Stimulated activated naive B cell treated with anti-CD40 and anti-IgM and Interleukin-4, amounts not matched to agents 10 μg/mL and 1 μg/mL and 100 μg/mL, for 72 hours (primary cell): ENCODE data around the gene MPPED2.

Experiments
- ATAC-seq, 2 donors: fragments of 150-1000 bp; cut with Tn5 transposase; replicated peaks; 2 replicates each; pipeline ENCODE4 v1.10.0; 2021; ENCODE audit warnings: moderate library complexity in 1 of 2
- DNase-seq: peaks from one replicate; pipeline ENCODE4 v3.0.0; 2021
- H3K27ac Mint-ChIP-seq: one replicate; pipeline ENCODE4 v1.8.0; 2022; ENCODE audit warnings: mild to moderate bottlenecking, mixed read lengths
- H3K27me3 Mint-ChIP-seq, 2 donors: one replicate each; pipeline ENCODE4 v1.8.0; 2022; ENCODE audit warnings: mixed read lengths in 2 of 2
- H3K36me3 Mint-ChIP-seq, 2 donors: one replicate each; pipeline ENCODE4 v1.8.0; 2022; ENCODE audit warnings: mixed read lengths in 2 of 2, mild to moderate bottlenecking in 1 of 2
- H3K4me1 Mint-ChIP-seq, 2 donors: one replicate each; pipeline ENCODE4 v1.8.0; 2022; ENCODE audit warnings: mixed read lengths in 2 of 2, mild to moderate bottlenecking in 1 of 2
- H3K4me3 Mint-ChIP-seq, 2 donors: one replicate each; pipeline ENCODE4 v1.8.0; 2022; ENCODE audit warnings: mild to moderate bottlenecking in 2 of 2, mixed read lengths in 2 of 2, moderate library complexity in 1 of 2
- H3K9me3 Mint-ChIP-seq, 2 donors: one replicate each; pipeline ENCODE4 v1.8.0; 2022; ENCODE audit warnings: mixed read lengths in 2 of 2, mild to moderate bottlenecking in 1 of 2

The MPPED2 gene

GRCh38 chr11:30431127-30431814 lies 154.9 kb downstream of the MPPED2 start:
- Mint-ChIP-seq H3K9me3 (peaks cover 0 to 2% of the 10 kb centered on the region in 2 donors), H3K27me3 (no peaks in the 10 kb centered on the region), H3K27ac (no peak overlapping the region), H3K4me3 (no peak overlapping the region), H3K4me1 (peaks cover 1 to 6% of the 10 kb centered on the region in 2 donors), H3K36me3 (no peaks in the 10 kb centered on the region)
- no peak for DNase-seq
- ATAC-seq: no peak

- H3K4me1 Mint-ChIP-seq: no peaks in the 10 kb centered on the region
- no peaks in the 10 kb centered on the region for H3K36me3 Mint-ChIP-seq
- no peak for ATAC-seq
- DNase-seq: no peak
- H3K27ac Mint-ChIP-seq: no peak overlapping the region
- H3K27me3 Mint-ChIP-seq: no peaks in the 10 kb centered on the region
- H3K4me3 Mint-ChIP-seq: no peak overlapping the region
- peaks cover 0 to 2% of the 10 kb centered on the region in 2 donors for H3K9me3 Mint-ChIP-seq
Measured at GRCh38 chr11:30429550-30429949, 156.6 kb downstream of the MPPED2 start.

- Mint-ChIP-seq H3K4me1 (no peaks in the 10 kb centered on the region), H3K27ac (no peak overlapping the region), H3K9me3 (no peaks in the 10 kb centered on the region), H3K36me3 (no peaks in the 10 kb centered on the region), H3K4me3 (no peak overlapping the region), H3K27me3 (no peaks in the 10 kb centered on the region)
- no peak for DNase-seq
- no peak for ATAC-seq
Measured at GRCh38 chr11:30426781-30427180, 159.4 kb downstream of the MPPED2 start.

GRCh38 chr11:30424844-30425243 lies 161.3 kb downstream of the MPPED2 start:
- Mint-ChIP-seq H3K4me1 (no peaks in the 10 kb centered on the region), H3K9me3 (no peaks in the 10 kb centered on the region), H3K4me3 (no peak overlapping the region), H3K27ac (no peak overlapping the region), H3K27me3 (no peaks in the 10 kb centered on the region), H3K36me3 (no peaks in the 10 kb centered on the region)
- DNase-seq: no peak
- ATAC-seq: no peak

GRCh38 chr11:30424321-30424720 lies 161.8 kb downstream of the MPPED2 start:
- no peak for DNase-seq
- no peak overlapping the region for H3K4me3 Mint-ChIP-seq
- H3K4me1 Mint-ChIP-seq: no peaks in the 10 kb centered on the region

GRCh38 chr11:30423886-30424285 lies 162.3 kb downstream of the MPPED2 start:
- ATAC-seq (no peak), DNase-seq (no peak)
- H3K36me3 Mint-ChIP-seq: no peaks in the 10 kb centered on the region
- no peaks in the 10 kb centered on the region for H3K9me3 Mint-ChIP-seq
- H3K27me3 Mint-ChIP-seq: no peaks in the 10 kb centered on the region
- H3K4me1 Mint-ChIP-seq: no peaks in the 10 kb centered on the region
- H3K4me3 Mint-ChIP-seq: no peak overlapping the region
- no peak overlapping the region for H3K27ac Mint-ChIP-seq

More at GRCh38 chr11:30424321-30424720, 161.8 kb downstream of the MPPED2 start:
- Mint-ChIP-seq H3K9me3 (no peaks in the 10 kb centered on the region), H3K27ac (no peak overlapping the region), H3K27me3 (no peaks in the 10 kb centered on the region), H3K36me3 (no peaks in the 10 kb centered on the region)
- ATAC-seq: no peak

- no peaks in the 10 kb centered on the region for H3K9me3 Mint-ChIP-seq
- no peaks in the 10 kb centered on the region for H3K4me1 Mint-ChIP-seq
- H3K4me3 Mint-ChIP-seq: no peak overlapping the region
- ATAC-seq (no peak), DNase-seq (no peak)
- no peaks in the 10 kb centered on the region for H3K36me3 Mint-ChIP-seq
- no peak overlapping the region for H3K27ac Mint-ChIP-seq
- no peaks in the 10 kb centered on the region for H3K27me3 Mint-ChIP-seq
Measured at GRCh38 chr11:30423279-30423648, 162.9 kb downstream of the MPPED2 start.

GRCh38 chr11:30422447-30423278 lies 163.5 kb downstream of the MPPED2 start:
- Mint-ChIP-seq H3K27me3 (no peaks in the 10 kb centered on the region), H3K36me3 (no peaks in the 10 kb centered on the region), H3K9me3 (no peaks in the 10 kb centered on the region), H3K4me1 (no peaks in the 10 kb centered on the region), H3K4me3 (no peak overlapping the region), H3K27ac (no peak overlapping the region)
- DNase-seq: no peak
- no peak for ATAC-seq

- H3K4me1 Mint-ChIP-seq: no peaks in the 10 kb centered on the region
Measured at GRCh38 chr11:30420233-30420787, 165.8 kb downstream of the MPPED2 start.

GRCh38 chr11:30414806-30415205 lies 171.3 kb downstream of the MPPED2 start:
- no peak for ATAC-seq

More at GRCh38 chr11:30420233-30420787, 165.8 kb downstream of the MPPED2 start:
- DNase-seq (no peak), ATAC-seq (no peak)
- H3K27me3 Mint-ChIP-seq: no peaks in the 10 kb centered on the region
- H3K36me3 Mint-ChIP-seq: no peaks in the 10 kb centered on the region
- H3K4me3 Mint-ChIP-seq: no peak overlapping the region
- no peaks in the 10 kb centered on the region for H3K9me3 Mint-ChIP-seq
- H3K27ac Mint-ChIP-seq: no peak overlapping the region

GRCh38 chr11:30414244-30414643 lies 171.9 kb downstream of the MPPED2 start:
- no peak overlapping the region for H3K27ac Mint-ChIP-seq
- DNase-seq (no peak), ATAC-seq (no peak)
- no peaks in the 10 kb centered on the region for H3K9me3 Mint-ChIP-seq
- no peak overlapping the region for H3K4me3 Mint-ChIP-seq
- no peaks in the 10 kb centered on the region for H3K36me3 Mint-ChIP-seq
- H3K27me3 Mint-ChIP-seq: no peaks in the 10 kb centered on the region
- no peaks in the 10 kb centered on the region for H3K4me1 Mint-ChIP-seq

More at GRCh38 chr11:30414806-30415205, 171.3 kb downstream of the MPPED2 start:
- Mint-ChIP-seq H3K4me3 (no peak overlapping the region), H3K9me3 (no peaks in the 10 kb centered on the region), H3K4me1 (no peaks in the 10 kb centered on the region), H3K27ac (no peak overlapping the region), H3K36me3 (no peaks in the 10 kb centered on the region), H3K27me3 (no peaks in the 10 kb centered on the region)
- no peak for DNase-seq

GRCh38 chr11:30412509-30412908 lies 173.6 kb downstream of the MPPED2 start:
- no peak overlapping the region for H3K4me3 Mint-ChIP-seq
- H3K4me1 Mint-ChIP-seq: no peaks in the 10 kb centered on the region
- H3K27me3 Mint-ChIP-seq: no peaks in the 10 kb centered on the region
- H3K36me3 Mint-ChIP-seq: no peaks in the 10 kb centered on the region
- no peaks in the 10 kb centered on the region for H3K9me3 Mint-ChIP-seq
- no peak for DNase-seq
- ATAC-seq: no peak
- H3K27ac Mint-ChIP-seq: no peak overlapping the region

GRCh38 chr11:30411383-30411782 lies 174.8 kb downstream of the MPPED2 start:
- H3K36me3 Mint-ChIP-seq: no peaks in the 10 kb centered on the region
- no peak overlapping the region for H3K27ac Mint-ChIP-seq
- no peaks in the 10 kb centered on the region for H3K9me3 Mint-ChIP-seq
- no peaks in the 10 kb centered on the region for H3K27me3 Mint-ChIP-seq
- no peak overlapping the region for H3K4me3 Mint-ChIP-seq
- DNase-seq (no peak), ATAC-seq (no peak)
- H3K4me1 Mint-ChIP-seq: no peaks in the 10 kb centered on the region

GRCh38 chr11:30406978-30407762 lies 179.0 kb downstream of the MPPED2 start:
- Mint-ChIP-seq H3K9me3 (no peaks in the 10 kb centered on the region), H3K4me1 (no peaks in the 10 kb centered on the region), H3K36me3 (no peaks in the 10 kb centered on the region), H3K4me3 (no peak overlapping the region), H3K27me3 (no peaks in the 10 kb centered on the region), H3K27ac (no peak overlapping the region)
- ATAC-seq (no peak), DNase-seq (no peak)
